SK-N-MC (cell line): Measurements from ENCODE around the gene SEBOX.

ENCODE experiments used
- EZH2 ChIP-seq: fragments of 200-600 bp; sonication (generic); IDR thresholded peaks from one replicate; pipeline ENCODE4 v1.6.1; 2017; ENCODE audit warnings: antibody characterized with exemption
- FOXP2 ChIP-seq: optimal IDR thresholded peaks from 2 replicates; pipeline ENCODE3; 2011; ENCODE audit warnings: mild to moderate bottlenecking, moderate library complexity; ENCODE audit not compliant: insufficient read depth; ENCODE audit errors: extremely low read length, control extremely low read depth
- POLR2AphosphoS5 ChIP-seq: IDR thresholded peaks from 2 replicates; pipeline ENCODE4 v1.6.1; 2012; ENCODE audit warnings: mild to moderate bottlenecking, low read depth, low read length, borderline replicate concordance

GRCh38 chr17:28341516-28341915 is 23.5 kb downstream of the SEBOX start:
- TF ChIP-seq POLR2AphosphoS5 (no peak), EZH2 (no peak), FOXP2 (no peak)
